HK-2 (cell line): ENCODE data around the gene BET1L.
"Not testable (repeated sequence)": the region's sequence is repeated elsewhere in the genome, so short reads cannot be mapped to it uniquely, and the experiment has no call there.

Source experiments
- DNase-seq: peaks from one replicate; pipeline ENCODE4 v3.0.0-alpha.2; 2018; ENCODE audit not compliant: unreplicated experiment

BET1L gene

DNA sequence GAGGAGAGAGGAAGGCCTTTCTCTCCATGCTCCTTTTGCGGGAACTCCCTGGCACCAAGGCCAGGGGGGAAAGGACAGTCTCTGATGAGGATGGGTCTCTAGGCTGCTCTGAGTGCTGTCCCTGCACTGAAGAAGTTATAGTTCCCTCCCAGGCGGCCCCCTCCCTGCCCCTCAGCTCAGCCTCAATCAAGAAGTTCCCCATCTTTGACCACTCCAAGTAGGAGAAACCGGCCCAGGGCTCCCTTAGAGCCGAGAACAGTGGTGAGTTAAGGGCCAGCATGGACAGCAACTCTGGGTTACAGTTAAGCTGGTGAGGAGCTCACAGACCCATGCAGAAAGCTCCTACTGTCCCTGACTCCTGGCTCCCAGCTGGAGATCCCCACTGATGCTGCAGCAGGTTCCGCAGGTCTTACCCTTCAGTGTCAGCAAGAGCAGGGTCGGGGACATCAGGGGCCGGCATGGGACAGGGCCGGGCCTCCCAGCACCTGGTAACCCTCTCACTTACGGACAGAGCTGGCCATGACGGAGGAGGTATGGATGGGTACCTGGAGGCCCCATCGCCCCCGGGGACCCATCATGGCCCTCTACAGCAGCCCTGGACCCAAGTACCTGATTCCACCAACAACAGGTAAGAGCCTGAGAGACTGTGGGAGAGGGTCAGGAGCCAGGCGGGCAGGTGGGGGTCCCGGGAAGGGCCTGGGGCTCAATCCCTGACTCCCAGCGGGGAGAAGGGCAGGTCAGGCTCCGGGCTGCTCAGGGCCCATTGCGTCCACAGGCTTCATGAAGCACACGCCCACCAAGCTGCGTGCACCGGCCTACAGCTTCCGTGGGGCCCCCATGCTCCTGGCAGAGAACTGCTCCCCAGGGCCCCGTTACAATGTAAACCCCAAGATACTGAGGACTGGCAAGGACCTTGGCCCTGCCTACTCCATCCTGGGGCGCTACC lies 10.1 kb downstream of the BET1L start:
- DNase-seq: no peak

DNA sequence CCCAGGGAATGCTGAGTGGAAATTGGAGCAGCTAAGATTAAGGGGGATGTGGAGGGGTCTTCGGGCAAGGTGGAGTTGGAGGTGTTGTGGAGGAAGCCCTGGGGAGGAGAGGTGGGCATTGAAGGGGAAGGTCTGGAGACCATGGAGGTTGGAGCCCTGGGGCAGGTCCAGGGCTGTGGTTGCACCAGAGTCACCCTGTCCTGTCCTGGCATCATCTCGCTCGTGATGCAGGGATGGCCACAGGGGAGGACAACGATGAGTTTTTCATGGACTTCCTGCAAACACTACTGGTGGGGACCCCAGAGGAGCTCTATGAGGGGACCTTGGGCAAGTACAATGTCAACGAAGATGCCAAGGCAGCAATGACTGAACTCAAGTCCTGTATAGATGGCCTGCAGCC lies 13.7 kb downstream of the BET1L start:
- DNase-seq: not testable (repeated sequence)

DNA sequence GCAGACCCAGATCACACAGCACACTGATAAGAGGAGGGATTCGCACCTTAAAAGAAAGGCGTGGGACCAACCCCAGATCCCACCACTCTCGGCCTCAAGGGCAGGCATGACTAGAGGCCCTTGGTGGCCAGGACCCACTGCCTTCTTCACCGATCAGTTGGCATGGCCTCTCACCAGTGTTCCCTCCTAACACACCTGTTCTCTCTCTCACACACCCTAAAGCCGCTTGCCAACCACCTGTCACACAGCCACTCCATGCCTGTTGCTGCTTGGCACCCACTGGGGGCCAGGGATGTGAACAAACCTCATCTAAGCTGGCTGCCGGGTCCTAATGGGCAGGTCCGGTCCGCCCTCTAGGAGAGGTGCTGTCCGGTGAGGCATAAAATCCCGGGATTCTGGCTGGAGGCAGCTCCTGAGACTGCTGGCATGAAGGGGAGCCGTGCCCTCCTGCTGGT lies 14.5 kb downstream of the BET1L start, which contains the start of gene SCGB1C1:
SCGB1C1 (plus strand) TSS at position 405 of the 455 bp plus-strand sequence; CDS start at position 427, 22 bp downstream.
- not testable (repeated sequence) for DNase-seq

DNA sequence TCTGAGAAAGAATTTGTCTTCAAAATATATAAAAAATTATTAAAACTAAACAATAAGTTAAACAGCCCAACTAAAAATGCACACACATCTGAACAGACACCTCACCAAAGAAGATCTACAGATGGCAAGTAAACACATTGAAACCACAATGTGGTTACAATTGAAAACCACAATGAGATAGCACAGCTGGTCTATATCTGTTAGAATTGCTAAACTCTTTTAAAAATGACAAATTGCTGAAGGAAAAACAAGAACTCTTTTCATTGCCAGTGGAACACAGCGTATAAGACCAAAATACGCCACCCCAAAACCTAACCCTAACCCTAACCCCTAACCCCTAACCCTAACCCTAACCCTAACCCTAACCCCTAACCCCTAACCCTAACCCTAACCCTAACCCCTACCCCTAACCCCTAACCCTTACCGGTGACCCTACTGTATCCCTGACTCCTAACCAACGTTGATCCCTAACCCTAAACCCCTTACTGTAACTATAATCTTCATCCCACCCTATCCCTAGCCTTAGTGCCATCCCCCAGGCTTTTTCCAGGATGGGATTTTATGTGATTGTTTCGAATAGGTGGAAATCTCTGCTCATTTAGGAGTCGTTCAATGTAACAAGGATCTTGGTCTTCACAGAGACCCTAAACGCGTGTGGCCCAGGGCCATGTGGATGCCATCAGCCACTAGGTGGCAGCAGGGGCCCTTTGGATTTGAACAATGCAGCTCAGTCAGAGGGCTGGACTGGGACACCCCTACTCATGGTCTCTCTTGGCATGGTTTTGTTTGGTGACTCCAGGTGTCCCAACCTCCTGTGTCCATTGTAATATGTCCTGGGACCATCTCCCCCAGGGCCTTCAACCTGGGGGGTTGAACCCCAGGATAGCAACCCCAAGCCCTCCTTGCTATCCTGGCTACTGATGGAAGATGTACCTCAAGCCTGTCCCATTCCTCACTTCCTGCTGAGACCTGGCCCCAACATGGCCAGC lies 15.4 kb downstream of the BET1L start:
- DNase-seq: not testable (repeated sequence)

DNA sequence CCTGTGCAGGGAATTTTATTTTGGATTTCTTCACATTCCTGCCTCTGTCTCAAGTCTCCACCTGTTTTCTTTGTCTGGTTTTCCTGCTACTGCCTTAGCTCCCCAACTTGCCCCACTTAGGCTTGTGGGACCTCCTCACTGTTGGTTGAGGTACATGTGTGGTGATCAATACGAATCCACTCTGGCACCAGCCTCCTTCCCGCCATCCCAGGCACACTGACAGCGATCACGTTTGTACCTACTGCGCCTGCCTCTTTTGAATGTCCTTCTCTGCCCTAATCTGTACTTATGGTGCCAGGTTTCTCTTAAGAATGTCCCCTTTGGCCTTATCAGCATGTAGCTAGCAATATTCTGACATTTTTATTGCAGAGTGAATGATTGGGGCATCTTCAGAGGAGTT lies 16.7 kb downstream of the BET1L start:
- not testable (repeated sequence) for DNase-seq

DNA sequence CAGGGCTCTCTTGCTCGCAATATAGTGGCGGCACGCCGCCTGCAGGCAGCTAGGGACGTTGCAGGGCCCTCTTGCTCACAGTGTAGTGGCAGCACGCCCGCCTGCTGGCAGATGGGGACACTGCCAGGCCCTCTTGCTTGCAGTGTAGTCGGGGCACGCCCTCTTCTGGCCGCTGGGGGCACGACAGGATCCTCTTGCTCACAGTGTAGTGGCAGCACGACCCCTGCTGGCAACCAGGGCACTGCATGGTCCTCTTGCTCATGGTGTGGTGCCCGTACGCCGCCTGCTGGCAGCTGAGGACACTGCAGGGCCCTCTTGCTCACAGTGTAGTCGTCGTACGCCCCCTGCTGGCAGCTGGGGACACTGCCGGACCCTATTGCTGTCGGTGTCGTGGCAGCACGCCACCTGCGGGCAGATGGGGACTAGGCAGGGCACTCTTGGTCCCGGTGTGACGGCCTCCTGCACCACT lies 17.3 kb downstream of the BET1L start:
- not testable (repeated sequence) for DNase-seq

DNA sequence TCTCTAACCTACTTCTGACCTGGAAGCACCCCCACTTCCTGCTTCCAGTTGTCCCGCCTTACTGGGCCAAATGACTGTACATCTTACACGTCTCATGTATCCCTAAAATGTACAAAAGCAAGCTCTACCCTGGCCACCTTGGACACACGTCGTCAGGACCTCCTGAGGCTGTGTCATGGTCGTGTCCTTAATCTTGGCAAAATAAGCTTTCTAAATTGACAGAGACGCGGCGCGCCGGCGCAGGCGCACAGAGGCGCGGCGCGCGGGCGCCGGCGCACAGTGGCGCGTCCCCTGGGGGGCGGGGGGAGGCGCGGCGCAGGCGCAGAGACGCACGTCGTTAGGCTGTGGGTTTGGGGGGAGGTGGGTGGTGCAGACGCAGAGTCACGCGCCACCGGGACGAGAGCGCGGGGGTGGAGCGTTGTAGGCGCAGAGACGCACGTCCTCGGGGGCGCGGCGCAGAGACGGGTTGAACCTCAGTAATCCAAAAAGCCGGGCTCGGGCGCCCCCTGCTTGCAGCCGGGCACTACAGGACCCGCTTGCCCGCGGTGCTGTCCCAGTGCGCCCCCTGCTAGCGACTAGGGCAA lies 17.9 kb downstream of the BET1L start:
- DNase-seq: not testable (repeated sequence)

DNA sequence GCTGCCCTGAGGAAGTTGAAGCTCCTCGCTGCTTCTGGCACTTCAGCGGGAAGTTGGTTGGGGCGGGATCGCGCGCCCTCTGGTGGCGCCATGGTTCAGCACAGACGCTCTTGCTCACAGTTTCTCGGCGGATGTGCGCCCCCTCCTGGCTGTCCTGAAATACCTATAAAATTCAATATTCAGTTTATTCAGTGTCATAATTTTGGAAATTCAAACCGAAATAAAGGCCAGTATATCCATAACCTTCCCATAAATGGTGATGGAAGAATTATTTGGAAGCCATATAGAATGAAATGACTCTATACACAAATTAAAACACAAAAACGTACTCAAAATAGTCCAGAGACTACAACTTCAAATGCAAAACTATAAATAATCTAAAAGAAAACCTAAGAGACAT lies 27.0 kb downstream of the BET1L start:
- DNase-seq: not testable (repeated sequence)
